H9 (cell line): ENCODE data around the gene RALGPS2. TPM values are rescaled to one million over a fixed set of nuclear protein-coding genes. Genes with fewer than 3 reads are reported as not detected.

Experiments used
- DNase-seq: peaks from one replicate; pipeline ENCODE4 v3.0.0-alpha.2; 2017
- H2AFZ ChIP-seq: one replicate; pipeline ENCODE4 v1.6.1; 2013; ENCODE audit warnings: mild to moderate bottlenecking, low read length, control low read depth, moderate library complexity
- H2AK5ac ChIP-seq: 2 replicates; pipeline ENCODE4 v1.6.1; 2013; ENCODE audit warnings: low read length, control low read depth, mixed read lengths; ENCODE audit not compliant: insufficient read length
- H2BK120ac ChIP-seq: one replicate; pipeline ENCODE4 v1.6.1; 2013; ENCODE audit warnings: low read depth, mild to moderate bottlenecking, low read length, control low read depth, inconsistent platforms; ENCODE audit not compliant: poor library complexity, severe bottlenecking
- H2BK12ac ChIP-seq: 2 replicates; pipeline ENCODE4 v1.6.1; 2013; ENCODE audit warnings: low read length, control low read depth, mixed read lengths, low read depth; ENCODE audit not compliant: insufficient read length
- H2BK15ac ChIP-seq: 2 replicates; pipeline ENCODE4 v1.6.1; 2013; ENCODE audit warnings: low read depth, low read length, control low read depth
- H2BK20ac ChIP-seq: one replicate; pipeline ENCODE4 v1.6.1; 2013; ENCODE audit warnings: low read depth, mild to moderate bottlenecking, low read length, control low read depth, inconsistent platforms; ENCODE audit not compliant: poor library complexity, severe bottlenecking
- H2BK5ac ChIP-seq: 2 replicates; pipeline ENCODE4 v1.6.1; 2013; ENCODE audit warnings: low read length, control low read depth, mixed read lengths; ENCODE audit not compliant: insufficient read length
- H3K14ac ChIP-seq: 2 replicates; pipeline ENCODE4 v1.6.1; 2013; ENCODE audit warnings: low read length, control low read depth; ENCODE audit not compliant: insufficient read depth
- H3K18ac ChIP-seq: 2 replicates; pipeline ENCODE4 v1.6.1; 2013; ENCODE audit warnings: low read depth, mild to moderate bottlenecking, mixed read lengths, low read length, control low read depth; ENCODE audit not compliant: insufficient read length
- H3K23ac ChIP-seq: 2 replicates; pipeline ENCODE4 v1.6.1; 2013; ENCODE audit warnings: low read length, control low read depth, mixed read lengths, low read depth; ENCODE audit not compliant: insufficient read length
- H3K23me2 ChIP-seq: 2 replicates; pipeline ENCODE4 v1.6.1; 2013; ENCODE audit warnings: low read depth, mild to moderate bottlenecking, mixed read lengths, low read length, control low read depth; ENCODE audit not compliant: insufficient read length, poor library complexity, severe bottlenecking
- H3K27ac ChIP-seq: 2 replicates; pipeline ENCODE4 v1.5.1; 2013; ENCODE audit warnings: low read length, control low read depth, mixed read lengths, low read depth; ENCODE audit not compliant: insufficient read length
- H3K27me3 ChIP-seq: 2 replicates; pipeline ENCODE4 v1.6.1; 2013; ENCODE audit warnings: low read length, control low read depth, inconsistent platforms; ENCODE audit not compliant: insufficient read depth
- H3K4ac ChIP-seq: 2 replicates; pipeline ENCODE4 v1.6.1; 2013; ENCODE audit warnings: low read depth, mild to moderate bottlenecking, control low read depth, inconsistent platforms, low read length, moderate library complexity
- H3K4me1 ChIP-seq: 2 replicates; pipeline ENCODE4 v1.6.1; 2013; ENCODE audit warnings: low read length, control low read depth, inconsistent platforms; ENCODE audit not compliant: insufficient read depth
- H3K4me2 ChIP-seq: 2 replicates; pipeline ENCODE4 v1.6.1; 2013; ENCODE audit warnings: low read length, control low read depth, mixed read lengths; ENCODE audit not compliant: insufficient read length, insufficient read depth
- H3K56ac ChIP-seq: 2 replicates; pipeline ENCODE4 v1.6.1; 2013; ENCODE audit warnings: low read depth, mild to moderate bottlenecking, mixed read lengths, low read length, control low read depth; ENCODE audit not compliant: insufficient read length
- H3K79me1 ChIP-seq: 2 replicates; pipeline ENCODE4 v1.6.1; 2013; ENCODE audit warnings: low read depth, mild to moderate bottlenecking, moderate library complexity, low read length, control low read depth, inconsistent platforms; ENCODE audit not compliant: insufficient read depth, poor library complexity, severe bottlenecking
- H3K79me2 ChIP-seq: 2 replicates; pipeline ENCODE4 v1.6.1; 2013; ENCODE audit warnings: low read length, control low read depth, inconsistent platforms; ENCODE audit not compliant: insufficient read depth
- H3K9ac ChIP-seq: 2 replicates; pipeline ENCODE4 v1.6.1; 2013; ENCODE audit warnings: low read length, control low read depth, mixed read lengths; ENCODE audit not compliant: insufficient read length; ENCODE audit errors: extremely low read depth
- H3K9me3 ChIP-seq: one replicate; pipeline ENCODE4 v1.6.1; 2013; ENCODE audit warnings: low read depth, low read length, inconsistent platforms; ENCODE audit not compliant: control insufficient read depth
- H3T11ph ChIP-seq: one replicate; pipeline ENCODE4 v1.6.1; 2013; ENCODE audit warnings: mild to moderate bottlenecking, low read length, control low read depth, inconsistent platforms
- H4K20me1 ChIP-seq: one replicate; pipeline ENCODE4 v1.6.1; 2013; ENCODE audit not compliant: control insufficient read depth, insufficient read length, insufficient read depth
- H4K5ac ChIP-seq: 2 replicates; pipeline ENCODE4 v1.6.1; 2013; ENCODE audit warnings: low read depth, mild to moderate bottlenecking, mixed read lengths, low read length, control low read depth; ENCODE audit not compliant: insufficient read length
- H4K8ac ChIP-seq: replicated peaks from 2 replicates; pipeline ENCODE4 v1.6.1; 2013; ENCODE audit warnings: low read length, control low read depth, mixed read lengths, low read depth; ENCODE audit not compliant: insufficient read length
- H4K91ac ChIP-seq: 2 replicates; pipeline ENCODE4 v1.6.1; 2013; ENCODE audit warnings: low read depth, mild to moderate bottlenecking, moderate library complexity, mixed read lengths, low read length, control low read depth; ENCODE audit not compliant: insufficient read length
- H3K27ac Mint-ChIP-seq, 3 experiments: 2 replicates in 2 of 3; 3 replicates in 1 of 3; pipeline ENCODE4 v1.8.0; 2020 to 2021; ENCODE audit warnings: mixed read lengths in 3 of 3, mild to moderate bottlenecking in 1 of 3, moderate library complexity in 1 of 3
- H3K27me3 Mint-ChIP-seq: 2 replicates; pipeline ENCODE4 v1.8.0; 2021; ENCODE audit warnings: low read depth, mild to moderate bottlenecking, moderate library complexity, mixed read lengths
- H3K36me3 Mint-ChIP-seq, 3 experiments: 2 replicates in 2 of 3; 3 replicates in 1 of 3; pipeline ENCODE4 v1.8.0; 2020 to 2021; ENCODE audit warnings: low read depth in 3 of 3, mixed read lengths in 3 of 3; ENCODE audit not compliant: insufficient read depth in 1 of 3
- H3K4me1 Mint-ChIP-seq, 2 experiments: 2 replicates each; pipeline ENCODE4 v1.8.0; 2020; ENCODE audit warnings: mixed read lengths in 2 of 2
- H3K4me3 Mint-ChIP-seq, 2 experiments: 2 replicates in 1 of 2; 3 replicates in 1 of 2; pipeline ENCODE4 v1.8.0; 2020 to 2021; ENCODE audit warnings: mild to moderate bottlenecking in 2 of 2, mixed read lengths in 2 of 2, moderate library complexity in 1 of 2
- H3K9me3 Mint-ChIP-seq, 2 experiments: 2 replicates in 1 of 2; 3 replicates in 1 of 2; pipeline ENCODE4 v1.8.0; 2020; ENCODE audit warnings: mild to moderate bottlenecking in 2 of 2, mixed read lengths in 2 of 2, moderate library complexity in 1 of 2
- total RNA-seq: library from RNA; stranded (reverse); gene quantifications from 2 replicates; pipeline ENCODE4 v1.2.1, GENCODE V29; 2021
- TF ChIP-seq, protein P1 (sequence below): fragments of 200-600 bp; sonication (generic); conservative IDR thresholded peaks from 3 replicates; pipeline ENCODE4 v1.8.0; 2021; ENCODE audit warnings: antibody characterized with exemption, mild to moderate bottlenecking

The RALGPS2 gene
- total RNA-seq, 1 experiment from 2014 or later = 32.6 TPM

DNA sequence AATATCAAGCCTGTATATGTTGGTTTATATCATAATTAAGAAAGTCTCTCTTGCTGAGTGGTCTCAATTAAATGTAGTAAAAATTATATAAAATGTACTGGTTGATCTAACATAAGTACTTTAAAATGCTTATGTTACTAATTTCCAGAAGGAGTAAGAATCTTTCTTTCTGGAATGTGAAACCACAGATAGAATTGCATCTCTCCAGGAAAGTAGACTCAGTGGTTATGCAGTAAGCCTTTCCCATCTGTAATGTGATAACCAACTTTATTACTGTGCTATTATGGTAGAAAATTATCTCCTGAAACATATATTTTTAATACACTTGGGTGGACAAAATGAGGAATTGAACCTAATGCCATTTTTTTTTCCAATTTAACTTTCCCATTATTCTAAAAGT is 8.9 kb upstream of the RALGPS2 start:
- Histone ChIP-seq H3T11ph (no peak overlapping the region), H3K4ac (no peak overlapping the region), H3K23me2 (no peaks in the 10 kb centered on the region), H3K18ac (no peak overlapping the region), H3K79me1 (no peaks in the 10 kb centered on the region), H3K9ac (no peak overlapping the region), H2BK5ac (no peak overlapping the region), H2BK15ac (no peak overlapping the region), H4K8ac (no peak overlapping the region), H4K20me1 (no peaks in the 10 kb centered on the region), H3K56ac (no peak overlapping the region), H2BK20ac (no peak overlapping the region), H3K9me3 (no peaks in the 10 kb centered on the region), H3K27ac (no peak overlapping the region), H2BK120ac (no peak overlapping the region), H3K4me1 (no peaks in the 10 kb centered on the region; the same call in 1 of the 2 replicates), H3K4me2 (no peak overlapping the region), H4K91ac (no peak overlapping the region), H2AFZ (no peak overlapping the region), H3K27me3 (no peaks in the 10 kb centered on the region), H3K79me2 (no peaks in the 10 kb centered on the region; the same call in 1 of the 2 replicates), H3K14ac (no peak overlapping the region), H2AK5ac (no peak overlapping the region), H3K23ac (no peak overlapping the region), H4K5ac (no peak overlapping the region), H2BK12ac (no peak overlapping the region)
- no peak for DNase-seq
- H3K4me3 Mint-ChIP-seq = no peak overlapping the region
- H3K9me3 Mint-ChIP-seq = no peaks in the 10 kb centered on the region; a peak in 1 of 5 replicates
- no peak overlapping the region for H3K27ac Mint-ChIP-seq
- no peaks in the 10 kb centered on the region for H3K36me3 Mint-ChIP-seq
- peaks cover 3 to 4% of the 10 kb centered on the region in 2 experiments; a peak in 3 of 4 replicates for H3K4me1 Mint-ChIP-seq
- TF ChIP-seq, protein P1, sequence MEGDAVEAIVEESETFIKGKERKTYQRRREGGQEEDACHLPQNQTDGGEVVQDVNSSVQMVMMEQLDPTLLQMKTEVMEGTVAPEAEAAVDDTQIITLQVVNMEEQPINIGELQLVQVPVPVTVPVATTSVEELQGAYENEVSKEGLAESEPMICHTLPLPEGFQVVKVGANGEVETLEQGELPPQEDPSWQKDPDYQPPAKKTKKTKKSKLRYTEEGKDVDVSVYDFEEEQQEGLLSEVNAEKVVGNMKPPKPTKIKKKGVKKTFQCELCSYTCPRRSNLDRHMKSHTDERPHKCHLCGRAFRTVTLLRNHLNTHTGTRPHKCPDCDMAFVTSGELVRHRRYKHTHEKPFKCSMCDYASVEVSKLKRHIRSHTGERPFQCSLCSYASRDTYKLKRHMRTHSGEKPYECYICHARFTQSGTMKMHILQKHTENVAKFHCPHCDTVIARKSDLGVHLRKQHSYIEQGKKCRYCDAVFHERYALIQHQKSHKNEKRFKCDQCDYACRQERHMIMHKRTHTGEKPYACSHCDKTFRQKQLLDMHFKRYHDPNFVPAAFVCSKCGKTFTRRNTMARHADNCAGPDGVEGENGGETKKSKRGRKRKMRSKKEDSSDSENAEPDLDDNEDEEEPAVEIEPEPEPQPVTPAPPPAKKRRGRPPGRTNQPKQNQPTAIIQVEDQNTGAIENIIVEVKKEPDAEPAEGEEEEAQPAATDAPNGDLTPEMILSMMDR = no peak
- H3K27me3 Mint-ChIP-seq = no peaks in the 10 kb centered on the region
